ENCODE measurements around the gene NRK. TPM values are rescaled to one million over a fixed set of nuclear protein-coding genes. Genes with fewer than 3 reads are reported as not detected.
"Not testable (repeated sequence)": the region's sequence is repeated elsewhere in the genome, so short reads cannot be mapped to it uniquely, and the experiment has no call there.

The NRK gene
- 134 TPM for total RNA-seq

- H3K9ac ChIP-seq (ENCODE audit: low read depth in 1 of 3, low read length in 3 of 3), result peak within 1 kb of the TSS in 1 of 3 donors; percentile 23
- H3K27me3 ChIP-seq (ENCODE audit: control insufficient read depth in 3 of 3, insufficient read depth in 3 of 3, low read length in 3 of 3), result peaks cover 3 to 31% (median 8%) of the 10 kb centered on the region in 3 donors
- H3K27ac ChIP-seq (ENCODE audit: low read depth, low read length), result no peak within 1 kb of the TSS
- H3K9me3 ChIP-seq (ENCODE audit: control insufficient read depth in 3 of 3, low read length in 3 of 3), result no peaks in the 10 kb centered on the region
- peak within 1 kb of the TSS; percentile 41 to 65 (median 58) for H3K4me3 ChIP-seq (ENCODE audit: low read length in 3 of 3)
- H3K36me3 ChIP-seq (ENCODE audit: control insufficient read depth in 3 of 3, insufficient read depth in 3 of 3, low read length in 3 of 3), result no peaks in the 10 kb centered on the region
- peaks cover 0 to 5% (median 2%) of the 10 kb centered on the region in 3 donors for H3K4me1 ChIP-seq (ENCODE audit: control insufficient read depth in 3 of 3, insufficient read depth in 3 of 3, low read length in 3 of 3)
Measured at GRCh38 chrX:105822138-105823091, at the start of gene NRK. Gene NRK (plus strand): TSS chrX:105822539. CDS start chrX:105822846, 307 bp downstream.

- H3K27ac ChIP-seq (ENCODE audit: low read depth, low read length), result no peak overlapping the region
- H3K9ac ChIP-seq (ENCODE audit: low read depth in 1 of 3, low read length in 3 of 3), result no peak overlapping the region
- no peaks in the 10 kb centered on the region for H3K4me1 ChIP-seq (ENCODE audit: control insufficient read depth in 3 of 3, insufficient read depth in 3 of 3, low read length in 3 of 3)
- H3K9me3 ChIP-seq (ENCODE audit: control insufficient read depth in 3 of 3, low read length in 3 of 3), result no peaks in the 10 kb centered on the region
- H3K4me3 ChIP-seq (ENCODE audit: low read length in 3 of 3), result no peak overlapping the region
- H3K36me3 ChIP-seq (ENCODE audit: control insufficient read depth in 3 of 3, insufficient read depth in 3 of 3, low read length in 3 of 3), result no peaks in the 10 kb centered on the region
- H3K27me3 ChIP-seq (ENCODE audit: control insufficient read depth in 3 of 3, insufficient read depth in 3 of 3, low read length in 3 of 3), result peaks cover 0 to 6% (median 0%) of the 10 kb centered on the region in 3 donors
Measured at GRCh38 chrX:105773801-105774200, 48.5 kb upstream of the NRK start.

DNA sequence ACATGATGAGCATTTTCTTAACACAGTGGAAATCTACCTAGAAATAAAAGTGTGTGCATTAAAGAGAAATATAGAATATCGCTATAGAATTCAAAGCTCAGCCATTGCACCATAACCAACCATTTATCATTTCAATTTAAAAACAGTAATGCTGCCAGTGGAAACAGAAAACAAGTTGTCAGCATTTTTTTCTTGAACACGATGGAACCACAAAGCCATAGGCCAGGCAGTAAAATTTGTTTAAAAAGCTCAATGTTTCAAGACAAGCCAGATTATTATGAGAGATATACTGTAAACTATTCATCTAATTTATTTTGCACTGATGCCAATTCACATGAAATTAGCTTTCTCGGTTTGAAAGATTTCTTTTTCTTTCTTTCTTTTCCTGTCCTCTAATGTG is 46.7 kb upstream of the NRK start:
- H3K27me3 ChIP-seq (ENCODE audit: control insufficient read depth in 3 of 3, insufficient read depth in 3 of 3, low read length in 3 of 3), result peaks cover 0 to 6% (median 0%) of the 10 kb centered on the region in 3 donors
- no peak overlapping the region for H3K9ac ChIP-seq (ENCODE audit: low read depth in 1 of 3, low read length in 3 of 3)
- H3K4me1 ChIP-seq (ENCODE audit: control insufficient read depth in 3 of 3, insufficient read depth in 3 of 3, low read length in 3 of 3), result no peaks in the 10 kb centered on the region
- H3K9me3 ChIP-seq (ENCODE audit: control insufficient read depth in 3 of 3, low read length in 3 of 3), result no peaks in the 10 kb centered on the region
- H3K36me3 ChIP-seq (ENCODE audit: control insufficient read depth in 3 of 3, insufficient read depth in 3 of 3, low read length in 3 of 3), result no peaks in the 10 kb centered on the region
- no peak overlapping the region for H3K27ac ChIP-seq (ENCODE audit: low read depth, low read length)
- H3K4me3 ChIP-seq (ENCODE audit: low read length in 3 of 3), result no peak overlapping the region

DNA sequence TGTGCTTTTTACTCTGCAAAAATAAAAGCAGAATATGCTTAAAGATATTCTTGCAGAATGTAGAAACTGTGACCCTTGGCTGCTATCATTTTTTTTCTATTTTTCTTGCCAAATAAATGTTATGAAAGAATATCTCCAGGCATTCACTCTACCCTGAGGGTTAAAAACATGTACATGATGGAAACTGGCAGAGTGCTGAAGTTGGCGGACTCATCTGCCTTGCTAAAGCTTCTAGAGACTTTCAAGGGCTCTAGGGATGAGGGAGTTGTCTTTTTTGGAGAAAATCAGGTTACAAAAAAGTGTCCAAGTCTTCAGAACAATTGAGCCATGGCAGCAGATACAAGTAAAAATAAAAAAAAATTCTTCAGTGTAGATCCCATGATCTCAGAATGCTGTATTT is 40.5 kb upstream of the NRK start:
- Histone ChIP-seq H3K36me3 (ENCODE audit: control insufficient read depth in 3 of 3, insufficient read depth in 3 of 3, low read length in 3 of 3) (no peaks in the 10 kb centered on the region), H3K4me1 (ENCODE audit: control insufficient read depth in 3 of 3, insufficient read depth in 3 of 3, low read length in 3 of 3) (no peaks in the 10 kb centered on the region), H3K9me3 (ENCODE audit: control insufficient read depth in 3 of 3, low read length in 3 of 3) (peaks cover 0 to 3% (median 0%) of the 10 kb centered on the region in 3 donors), H3K9ac (ENCODE audit: low read depth in 1 of 3, low read length in 3 of 3) (no peak overlapping the region), H3K27ac (ENCODE audit: low read depth, low read length) (no peak overlapping the region), H3K4me3 (ENCODE audit: low read length in 3 of 3) (no peak overlapping the region), H3K27me3 (ENCODE audit: control insufficient read depth in 3 of 3, insufficient read depth in 3 of 3, low read length in 3 of 3) (no peaks in the 10 kb centered on the region)

GRCh38 chrX:105796877-105797276 is 25.5 kb upstream of the NRK start:
- not testable (repeated sequence) for H3K36me3 ChIP-seq (ENCODE audit: control insufficient read depth in 3 of 3, insufficient read depth in 3 of 3, low read length in 3 of 3); H3K27ac ChIP-seq (ENCODE audit: low read depth, low read length); H3K9me3 ChIP-seq (ENCODE audit: control insufficient read depth in 3 of 3, low read length in 3 of 3); H3K9ac ChIP-seq (ENCODE audit: low read depth in 1 of 3, low read length in 3 of 3); H3K4me3 ChIP-seq (ENCODE audit: low read length in 3 of 3); H3K4me1 ChIP-seq (ENCODE audit: control insufficient read depth in 3 of 3, insufficient read depth in 3 of 3, low read length in 3 of 3); H3K27me3 ChIP-seq (ENCODE audit: control insufficient read depth in 3 of 3, insufficient read depth in 3 of 3, low read length in 3 of 3)

GRCh38 chrX:105803891-105804290 is 18.4 kb upstream of the NRK start:
- no peaks in the 10 kb centered on the region for H3K9me3 ChIP-seq (ENCODE audit: control insufficient read depth in 3 of 3, low read length in 3 of 3)
- H3K4me3 ChIP-seq (ENCODE audit: low read length in 3 of 3), result no peak overlapping the region
- no peaks in the 10 kb centered on the region for H3K36me3 ChIP-seq (ENCODE audit: control insufficient read depth in 3 of 3, insufficient read depth in 3 of 3, low read length in 3 of 3)
- H3K27me3 ChIP-seq (ENCODE audit: control insufficient read depth in 3 of 3, insufficient read depth in 3 of 3, low read length in 3 of 3), result no peaks in the 10 kb centered on the region
- no peaks in the 10 kb centered on the region for H3K4me1 ChIP-seq (ENCODE audit: control insufficient read depth in 3 of 3, insufficient read depth in 3 of 3, low read length in 3 of 3)
- no peak overlapping the region for H3K9ac ChIP-seq (ENCODE audit: low read depth in 1 of 3, low read length in 3 of 3)
- H3K27ac ChIP-seq (ENCODE audit: low read depth, low read length), result no peak overlapping the region

DNA sequence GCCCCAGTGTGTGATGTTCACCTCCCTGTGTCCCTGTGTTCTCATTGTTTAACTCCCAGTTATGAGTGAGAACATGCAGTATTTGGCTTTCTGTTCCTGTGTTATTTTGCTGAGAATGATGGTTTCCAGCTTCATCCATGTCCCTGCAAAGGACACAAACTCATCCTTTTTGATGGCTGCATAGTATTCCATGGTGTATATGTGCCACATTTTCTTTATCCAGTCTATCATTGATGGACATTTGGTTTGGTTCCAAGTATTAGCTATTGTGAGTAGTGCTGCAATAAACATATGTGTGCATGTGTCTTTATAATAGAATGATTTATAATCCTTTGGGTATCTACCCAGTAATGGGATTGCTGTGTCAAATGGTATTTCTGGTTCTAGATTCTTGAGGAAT is 16.7 kb upstream of the NRK start:
- H3K9me3 ChIP-seq (ENCODE audit: control insufficient read depth in 3 of 3, low read length in 3 of 3); H3K4me1 ChIP-seq (ENCODE audit: control insufficient read depth in 3 of 3, insufficient read depth in 3 of 3, low read length in 3 of 3); H3K9ac ChIP-seq (ENCODE audit: low read depth in 1 of 3, low read length in 3 of 3); H3K27ac ChIP-seq (ENCODE audit: low read depth, low read length); H3K36me3 ChIP-seq (ENCODE audit: control insufficient read depth in 3 of 3, insufficient read depth in 3 of 3, low read length in 3 of 3); H3K4me3 ChIP-seq (ENCODE audit: low read length in 3 of 3); H3K27me3 ChIP-seq (ENCODE audit: control insufficient read depth in 3 of 3, insufficient read depth in 3 of 3, low read length in 3 of 3): not testable (repeated sequence)

DNA sequence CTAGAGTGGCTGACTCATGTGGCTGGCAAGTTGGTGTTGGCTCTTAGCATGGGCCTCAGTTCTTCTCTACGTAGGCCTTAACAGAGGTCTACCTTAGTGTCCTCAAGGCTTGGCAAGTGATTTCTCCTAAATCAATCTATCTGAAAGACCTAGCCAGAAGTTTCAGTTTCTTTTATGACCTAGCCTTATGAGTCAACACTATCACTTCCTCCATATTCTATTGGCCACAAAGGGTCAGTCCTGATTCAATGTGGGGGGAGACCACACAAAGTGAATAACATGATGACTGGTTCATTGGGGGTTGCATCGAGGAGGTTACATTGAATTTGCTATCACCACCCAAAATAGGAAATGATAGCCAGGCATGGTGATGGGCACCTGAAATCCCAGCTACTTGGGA is 5.8 kb upstream of the NRK start:
- no peak overlapping the region for H3K4me3 ChIP-seq (ENCODE audit: low read length in 3 of 3)
- no peaks in the 10 kb centered on the region for H3K9me3 ChIP-seq (ENCODE audit: control insufficient read depth in 3 of 3, low read length in 3 of 3)
- peaks cover 3 to 36% (median 5%) of the 10 kb centered on the region in 3 donors for H3K27me3 ChIP-seq (ENCODE audit: control insufficient read depth in 3 of 3, insufficient read depth in 3 of 3, low read length in 3 of 3)
- no peak overlapping the region for H3K27ac ChIP-seq (ENCODE audit: low read depth, low read length)
- H3K36me3 ChIP-seq (ENCODE audit: control insufficient read depth in 3 of 3, insufficient read depth in 3 of 3, low read length in 3 of 3), result no peaks in the 10 kb centered on the region
- no peak overlapping the region for H3K9ac ChIP-seq (ENCODE audit: low read depth in 1 of 3, low read length in 3 of 3)
- peaks cover 0 to 1% (median 0%) of the 10 kb centered on the region in 3 donors for H3K4me1 ChIP-seq (ENCODE audit: control insufficient read depth in 3 of 3, insufficient read depth in 3 of 3, low read length in 3 of 3)

GRCh38 chrX:105820247-105820646 is 2.1 kb upstream of the NRK start:
- H3K27me3 ChIP-seq (ENCODE audit: control insufficient read depth in 3 of 3, insufficient read depth in 3 of 3, low read length in 3 of 3), result peaks cover 3 to 37% (median 8%) of the 10 kb centered on the region in 3 donors
- no peaks in the 10 kb centered on the region for H3K9me3 ChIP-seq (ENCODE audit: control insufficient read depth in 3 of 3, low read length in 3 of 3)
- peaks cover 0 to 5% (median 2%) of the 10 kb centered on the region in 3 donors for H3K4me1 ChIP-seq (ENCODE audit: control insufficient read depth in 3 of 3, insufficient read depth in 3 of 3, low read length in 3 of 3)
- no peak overlapping the region for H3K9ac ChIP-seq (ENCODE audit: low read depth in 1 of 3, low read length in 3 of 3)
- no peak overlapping the region for H3K4me3 ChIP-seq (ENCODE audit: low read length in 3 of 3)
- no peaks in the 10 kb centered on the region for H3K36me3 ChIP-seq (ENCODE audit: control insufficient read depth in 3 of 3, insufficient read depth in 3 of 3, low read length in 3 of 3)
- no peak overlapping the region for H3K27ac ChIP-seq (ENCODE audit: low read depth, low read length)

DNA sequence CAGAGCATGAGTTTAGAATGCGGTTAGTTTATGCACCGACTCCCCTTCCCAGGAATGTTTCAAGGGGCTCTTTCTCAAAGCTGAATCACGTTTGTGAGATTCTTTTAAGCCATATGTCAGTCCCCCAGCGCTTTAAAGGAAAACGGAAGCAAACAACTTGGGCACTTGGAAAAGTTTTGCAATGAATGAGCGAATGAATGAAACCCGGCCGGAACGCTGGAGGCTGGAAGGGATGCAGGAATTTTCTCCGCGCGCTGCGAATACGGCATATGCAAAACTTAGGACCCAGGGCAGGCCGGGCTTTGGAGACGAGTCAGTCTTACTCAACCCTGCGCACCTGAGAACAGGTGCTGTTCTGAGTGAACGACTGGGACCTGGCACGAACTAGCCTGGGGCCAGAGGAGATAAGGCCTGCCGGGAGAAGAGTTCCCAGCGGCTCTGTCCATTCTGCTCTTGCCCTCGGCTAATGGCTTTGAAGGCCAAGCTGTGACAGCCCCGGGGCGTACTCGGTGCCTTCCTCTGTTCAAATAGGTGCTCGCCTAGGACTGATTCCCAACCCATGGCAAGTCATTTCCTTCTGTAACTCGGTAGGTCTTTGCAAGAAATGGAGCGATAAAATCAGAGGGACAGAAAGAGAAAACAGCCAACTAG is 743 bp upstream of the NRK start:
- H3K36me3 ChIP-seq (ENCODE audit: control insufficient read depth in 3 of 3, insufficient read depth in 3 of 3, low read length in 3 of 3), result no peaks in the 10 kb centered on the region
- H3K9ac ChIP-seq (ENCODE audit: low read depth in 1 of 3, low read length in 3 of 3), result peak overlapping the region in 1 of 3 donors; percentile 23
- peaks cover 3 to 31% (median 8%) of the 10 kb centered on the region in 3 donors for H3K27me3 ChIP-seq (ENCODE audit: control insufficient read depth in 3 of 3, insufficient read depth in 3 of 3, low read length in 3 of 3)
- H3K4me1 ChIP-seq (ENCODE audit: control insufficient read depth in 3 of 3, insufficient read depth in 3 of 3, low read length in 3 of 3), result peaks cover 0 to 5% (median 2%) of the 10 kb centered on the region in 3 donors
- no peak overlapping the region for H3K27ac ChIP-seq (ENCODE audit: low read depth, low read length)
- H3K9me3 ChIP-seq (ENCODE audit: control insufficient read depth in 3 of 3, low read length in 3 of 3), result no peaks in the 10 kb centered on the region
- H3K4me3 ChIP-seq (ENCODE audit: low read length in 3 of 3), result peak overlapping the region in 1 of 3 donors; percentile 57

All from skeletal muscle tissue (tissue), 4 donors.